ENCODE results near the gene ATG2A.
A peak's percentile ranks its signal among the peaks of the same experiment; 100 is the strongest.

ATG2A gene

DNA sequence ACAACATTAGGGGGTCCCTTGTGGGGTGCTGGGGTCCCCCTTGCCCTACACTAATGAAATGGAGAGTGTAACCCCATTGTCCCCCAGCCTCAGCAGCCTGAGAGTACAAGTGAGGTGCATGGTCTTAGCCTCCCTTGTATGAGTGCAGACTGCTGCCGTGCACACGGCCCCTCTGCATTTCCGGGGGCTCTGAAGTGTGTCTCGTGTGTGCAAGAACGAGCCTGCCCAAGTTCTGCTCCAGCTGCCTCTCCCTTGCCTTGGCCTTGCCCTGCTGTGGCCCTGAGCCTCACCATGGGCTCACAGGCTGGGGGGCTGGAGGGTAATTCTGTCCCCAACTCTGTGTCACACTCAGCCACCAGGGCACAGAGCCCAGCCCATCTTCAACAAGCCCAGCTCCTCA is 33.4 kb downstream of the ATG2A start:
- no peak for DNase-seq

DNA sequence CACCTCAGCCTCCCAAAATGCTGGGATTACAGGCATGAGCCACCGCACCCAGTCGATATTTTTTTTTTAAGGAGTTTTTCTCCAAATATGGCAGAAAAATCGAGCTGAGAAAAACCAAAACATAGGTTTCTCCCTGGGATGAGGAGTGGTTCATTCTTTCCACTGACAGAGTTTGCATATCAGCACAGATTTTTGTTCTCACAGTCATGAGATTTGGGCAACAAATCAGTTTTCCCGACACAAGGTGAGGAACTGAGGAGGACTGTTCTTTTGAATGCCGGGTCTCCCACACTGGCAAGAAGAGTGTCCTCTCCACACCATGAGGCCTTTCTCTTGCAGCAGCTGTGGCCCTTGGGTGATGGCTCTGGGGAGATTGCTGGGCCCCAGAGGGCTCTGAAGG is 34.8 kb downstream of the ATG2A start:
- no peak for DNase-seq

DNA sequence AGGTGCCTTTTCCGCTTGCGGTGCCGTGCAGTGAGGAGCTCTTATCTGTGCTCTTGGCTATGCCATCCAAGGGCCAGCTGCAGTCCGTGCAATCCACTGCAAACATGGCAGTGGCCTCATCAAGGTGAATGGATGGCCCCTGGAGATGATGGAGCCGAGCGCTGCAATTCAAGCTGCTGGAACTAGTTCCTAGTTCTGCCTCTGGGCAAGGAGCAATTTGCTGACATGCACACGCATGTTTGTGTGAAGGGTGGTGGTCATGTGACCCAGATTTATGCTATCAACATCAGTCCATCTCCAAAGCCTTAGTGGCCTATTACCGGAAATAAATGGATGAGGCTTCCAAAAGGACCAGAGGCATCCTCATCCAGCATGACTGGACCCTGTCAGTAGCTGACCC is 35.5 kb downstream of the ATG2A start:
- DNase-seq, result no peak

DNA sequence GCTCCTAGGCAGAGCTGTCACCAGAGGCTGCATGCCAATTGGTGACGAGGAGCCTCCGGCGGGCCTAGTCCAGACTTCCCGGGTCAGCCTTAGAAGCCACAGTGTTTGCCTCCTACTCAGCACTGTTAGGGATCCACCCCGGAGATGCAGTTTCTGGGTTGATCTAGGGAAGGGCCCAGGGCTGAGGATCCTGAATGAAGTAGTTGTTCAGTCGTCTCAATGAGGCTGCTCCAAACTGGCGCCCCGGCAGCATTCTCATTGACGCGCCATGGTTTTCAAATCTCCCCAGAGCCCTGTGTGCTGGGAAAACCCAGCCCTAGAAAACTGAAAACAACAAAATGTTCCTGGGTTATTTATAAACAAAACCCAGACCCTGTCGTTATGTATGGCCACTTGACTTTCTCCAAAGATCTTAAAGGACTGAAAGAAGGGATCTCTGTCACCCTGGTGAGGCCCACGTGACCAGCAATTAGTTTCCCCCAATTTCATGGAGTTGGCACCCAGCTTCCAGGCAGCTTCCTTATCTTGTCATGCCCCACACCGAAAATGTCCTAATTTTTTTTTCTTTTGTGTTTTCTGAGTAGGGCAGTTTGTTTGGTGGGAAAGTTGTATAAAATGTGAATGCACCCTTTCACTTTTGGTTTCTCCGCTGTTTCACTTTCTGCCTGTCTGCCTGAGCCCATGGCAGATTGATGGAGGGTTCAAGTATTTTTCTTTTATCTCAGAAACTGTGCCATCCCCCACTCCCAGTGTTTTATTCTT is 36.6 kb downstream of the ATG2A start:
- DNase-seq, result no peak

DNA sequence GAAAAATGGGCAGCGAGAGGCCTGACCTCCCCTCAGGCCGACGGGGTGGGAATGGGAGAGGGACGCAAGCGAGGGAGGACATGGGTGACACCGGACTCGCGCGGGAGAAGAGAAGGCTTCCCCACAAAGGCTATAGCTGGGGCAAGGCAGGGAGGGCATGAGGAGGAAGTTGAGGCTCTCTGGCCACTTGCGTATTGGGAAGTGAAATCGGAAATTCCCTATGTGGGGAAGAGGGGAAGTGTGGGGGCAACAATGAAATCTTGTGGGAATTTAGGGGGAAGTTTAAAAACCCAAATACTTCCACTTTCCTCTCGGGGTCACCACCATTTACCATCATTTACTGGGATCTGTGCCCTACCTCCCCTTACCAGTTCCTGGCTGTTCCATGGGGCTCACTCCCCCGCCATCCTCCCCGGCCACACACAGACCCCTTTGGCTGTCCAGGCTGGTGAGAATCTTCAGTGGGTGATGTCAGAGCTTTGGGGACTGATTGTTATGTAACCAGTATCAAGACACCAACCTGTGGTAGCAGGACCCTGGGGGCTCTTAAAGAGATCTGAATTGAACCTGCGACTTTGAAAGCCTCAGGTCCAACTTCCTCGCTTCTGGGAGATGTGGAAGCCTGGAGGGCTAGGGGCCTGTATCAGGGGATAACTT is 37.6 kb downstream of the ATG2A start:
- DNase-seq, result no peak

DNA sequence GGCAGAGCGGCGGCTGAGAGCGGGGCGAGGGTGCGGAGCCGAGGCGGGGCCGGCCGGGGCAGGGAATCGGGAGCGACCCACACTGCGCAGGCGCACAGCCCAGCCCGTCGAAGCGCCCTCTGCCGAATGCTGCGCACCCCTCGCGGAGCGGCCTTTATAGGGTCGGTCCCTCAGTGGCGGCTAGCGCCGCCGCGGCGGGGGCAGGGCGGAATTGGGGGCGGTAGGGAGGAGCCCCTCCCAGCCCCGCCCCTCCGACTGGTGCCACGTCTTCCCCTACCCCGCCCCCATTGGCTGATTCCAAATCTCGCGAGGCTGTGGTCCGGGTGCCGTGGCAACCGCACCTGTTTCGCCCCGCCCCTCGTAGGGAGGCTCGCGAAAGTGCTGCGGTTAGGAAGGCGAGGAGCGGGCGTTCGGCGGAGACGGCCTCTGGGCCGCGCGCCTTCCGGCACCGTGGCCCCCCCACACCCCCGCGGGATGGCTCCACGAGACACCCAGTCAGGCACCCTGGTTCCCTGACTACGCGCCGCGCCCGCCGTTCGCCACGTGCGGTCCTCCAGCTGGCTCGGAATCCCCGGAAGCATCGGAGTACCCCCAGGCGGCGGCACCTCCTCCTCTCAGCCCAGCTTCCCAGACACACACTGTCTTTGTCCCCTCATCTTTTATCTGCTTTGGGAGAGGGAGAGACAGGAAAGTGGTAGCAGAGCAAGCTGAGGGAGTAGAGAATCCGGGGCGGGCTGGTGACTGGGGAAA is 38.3 kb downstream of the ATG2A start, which contains the start of gene EHD1:
Gene EHD1 (minus strand): TSS at position 128 of the 750 bp plus-strand sequence. CDS start 157 bp downstream, outside the sequence.
- DNase-seq, result peak; percentile 91 to 98

DNA sequence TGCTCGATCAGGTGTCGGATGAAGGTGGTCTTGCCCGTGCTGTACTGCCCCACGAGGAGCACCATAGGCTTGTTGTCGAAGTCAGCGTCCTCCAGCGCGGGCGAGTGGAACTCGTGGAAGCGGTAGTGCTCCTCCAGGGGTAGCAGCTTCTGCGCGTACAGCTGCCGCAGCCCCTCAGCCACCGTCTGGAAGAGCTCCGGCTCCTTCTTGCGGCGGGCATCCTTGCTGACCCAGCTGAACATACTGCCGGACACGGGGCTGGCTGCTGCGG is 38.9 kb downstream of the ATG2A start:
- peak; percentile 39 to 43 for DNase-seq

DNA sequence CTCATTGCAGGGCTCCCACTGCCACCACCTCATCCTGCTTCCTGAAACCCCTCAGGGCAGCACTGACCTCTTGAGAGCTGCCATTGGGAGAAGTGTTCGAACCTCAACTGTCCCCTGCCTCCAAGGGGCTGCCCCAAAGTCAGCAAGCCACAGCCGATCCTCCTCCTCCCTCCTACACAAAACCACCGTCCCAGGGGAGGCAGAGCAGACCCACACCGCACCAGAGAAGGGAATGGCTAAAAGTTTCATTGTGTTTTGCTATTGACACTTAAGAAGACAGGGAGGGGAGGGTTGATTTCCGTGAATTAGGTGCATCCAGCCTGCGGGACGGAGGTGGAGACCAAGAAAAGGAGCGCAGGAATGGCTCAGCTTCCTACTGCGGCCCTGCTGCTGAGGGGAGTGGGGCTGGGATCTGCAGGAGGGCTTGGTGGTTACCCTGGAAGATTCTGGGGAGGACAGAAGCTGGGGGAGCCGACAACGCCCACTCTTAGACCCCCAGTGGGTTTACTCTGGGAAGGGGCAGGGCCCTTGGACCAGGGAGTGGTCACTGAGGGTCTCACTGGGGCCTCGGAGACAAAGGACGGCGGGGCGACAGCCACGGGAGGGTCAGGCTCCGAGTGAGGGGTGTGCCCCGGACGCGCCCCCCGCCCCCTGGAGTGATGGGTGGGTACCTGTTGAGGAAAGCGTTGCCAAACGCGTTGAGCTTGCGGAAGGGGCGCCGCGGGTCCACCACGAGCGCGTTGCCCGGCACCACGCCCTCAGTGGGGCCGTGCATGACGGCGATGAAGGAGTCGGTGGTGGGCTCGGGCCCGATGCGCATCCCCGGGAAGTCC is 39.4 kb downstream of the ATG2A start:
- DNase-seq, result no peak

DNA sequence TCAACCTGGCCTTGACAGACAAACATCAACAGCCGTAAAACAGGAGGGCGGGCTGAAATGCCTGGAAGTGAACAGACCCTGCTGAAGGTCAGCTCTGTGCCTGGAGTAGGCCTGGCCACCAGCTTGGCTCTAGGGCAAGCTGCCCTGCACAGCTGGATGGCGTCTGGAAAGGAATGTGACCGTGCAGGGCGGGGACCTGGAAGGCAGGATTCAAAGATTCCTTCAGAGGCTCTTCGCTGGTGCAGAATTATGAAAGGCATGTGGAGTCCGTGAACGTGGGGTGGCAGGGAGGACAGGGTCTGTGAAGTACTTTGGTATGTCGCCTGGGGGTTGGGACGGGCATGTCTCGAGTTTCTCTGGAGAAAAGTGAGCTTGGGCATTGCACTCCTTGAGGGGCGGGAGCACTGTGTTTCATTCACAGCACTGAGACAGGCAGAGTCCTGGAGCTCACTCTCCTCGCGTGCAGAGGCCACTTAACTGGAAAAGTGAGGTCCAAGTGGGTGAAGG is 40.1 kb downstream of the ATG2A start:
- no peak for DNase-seq

DNA sequence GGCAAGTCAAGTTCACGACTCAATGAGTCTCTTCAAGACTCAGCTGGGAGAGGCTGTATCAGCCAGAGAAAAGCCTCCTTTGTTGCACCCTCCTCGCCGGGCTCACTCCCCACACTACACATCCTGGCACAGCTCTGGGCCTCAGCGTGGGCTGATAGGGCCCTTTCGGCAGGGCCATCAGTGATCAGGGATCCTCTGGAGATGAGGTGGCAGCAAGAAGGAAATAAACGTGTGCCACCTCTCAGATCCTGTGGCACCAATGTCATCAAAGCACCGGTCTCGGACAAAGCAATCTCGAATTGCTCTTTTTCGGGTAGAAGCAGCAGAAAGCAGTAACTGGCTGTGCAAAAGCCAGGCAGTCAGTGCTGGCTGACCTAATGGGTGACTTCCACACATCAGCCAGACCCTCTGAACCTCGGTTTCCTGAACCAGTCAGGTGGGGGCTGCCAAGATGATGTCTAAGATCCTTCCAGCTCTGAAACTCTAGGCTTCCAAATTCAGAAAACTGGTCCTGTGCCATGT is 40.7 kb downstream of the ATG2A start:
- no peak for DNase-seq

DNA sequence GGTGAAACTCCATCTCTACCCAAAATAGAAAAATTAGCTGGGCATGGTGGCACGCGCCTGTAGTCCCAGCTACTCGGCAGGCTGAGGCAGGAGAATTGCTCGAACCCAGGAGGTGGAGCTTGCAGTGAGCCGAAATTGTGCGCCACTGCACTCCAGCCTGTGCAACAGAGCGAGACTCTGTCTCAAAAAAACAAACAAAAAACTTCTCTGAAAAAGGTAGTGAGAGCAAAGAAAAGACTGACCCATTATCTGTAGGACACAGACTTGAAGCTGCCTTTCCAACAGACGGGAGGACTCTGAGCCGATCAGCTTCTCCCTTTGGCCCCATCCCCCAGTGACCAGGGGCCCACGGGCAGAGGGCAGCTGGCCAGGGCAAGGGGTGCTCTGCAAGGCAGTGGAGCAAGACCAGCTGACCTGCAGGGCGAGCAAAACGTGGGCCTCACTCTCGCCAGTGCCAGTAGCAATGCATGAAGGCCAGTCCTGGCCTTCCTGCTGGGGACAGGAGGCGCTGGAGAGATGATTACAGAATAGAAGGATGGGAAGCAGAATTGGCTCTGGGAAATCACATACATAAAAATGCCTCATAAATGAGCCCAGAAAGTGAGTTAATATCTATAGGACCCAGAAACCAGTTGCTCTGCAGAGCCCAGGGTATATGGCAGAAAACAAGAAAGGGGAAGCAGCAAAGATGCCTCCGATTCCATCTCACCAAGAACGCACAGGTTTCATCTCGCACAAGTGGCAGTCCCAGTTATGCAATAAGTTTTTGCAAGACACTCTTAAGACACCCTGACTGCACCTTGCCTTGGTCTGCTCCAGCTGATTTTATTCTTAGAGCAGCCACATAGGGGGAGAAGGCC is 41.4 kb downstream of the ATG2A start:
- no peak for DNase-seq

DNA sequence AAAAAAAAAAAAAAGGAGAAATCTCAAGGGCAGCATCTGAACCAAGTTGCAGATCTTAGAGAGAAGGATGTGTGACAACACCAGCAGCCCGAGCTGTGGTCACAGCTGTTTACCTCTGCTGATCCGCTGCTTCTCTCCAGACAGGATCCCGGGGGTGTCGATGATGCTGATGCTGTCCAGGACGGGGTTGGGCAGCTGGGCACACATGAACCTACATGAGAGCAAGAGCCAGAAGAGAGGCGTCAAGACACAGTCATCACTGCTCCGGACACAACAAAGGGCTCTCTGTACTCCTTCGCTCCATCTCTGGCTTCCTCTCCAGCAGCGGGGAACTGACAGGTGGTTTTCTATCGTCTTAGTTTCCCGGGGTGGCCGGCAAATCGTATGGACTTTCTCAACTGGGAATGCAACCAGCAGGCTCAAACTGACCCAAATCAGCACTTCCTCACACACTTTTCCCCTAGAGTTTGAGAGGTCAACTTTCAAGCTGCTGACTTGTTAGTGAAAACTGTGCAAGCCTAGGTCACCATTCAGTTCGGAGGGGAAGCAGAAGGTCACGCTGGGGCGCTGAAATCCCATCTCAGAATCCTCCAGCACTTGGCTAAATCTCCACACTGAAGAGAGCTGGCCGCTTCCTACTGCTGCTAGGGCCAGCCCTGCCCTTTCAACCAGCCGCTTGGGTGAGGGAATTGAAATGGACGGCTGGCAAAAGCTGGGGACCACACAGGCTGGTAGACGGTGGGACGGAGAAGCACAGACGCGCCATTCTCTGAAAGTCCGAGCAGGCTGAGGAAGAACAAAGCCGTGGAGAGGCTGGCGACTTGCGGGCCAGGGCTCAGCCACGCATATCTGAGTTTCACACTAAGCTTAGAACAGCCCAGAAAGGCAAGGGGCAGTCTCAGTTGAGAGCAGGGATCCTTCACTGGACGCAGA is 42.4 kb downstream of the ATG2A start:
- no peak for DNase-seq

DNA sequence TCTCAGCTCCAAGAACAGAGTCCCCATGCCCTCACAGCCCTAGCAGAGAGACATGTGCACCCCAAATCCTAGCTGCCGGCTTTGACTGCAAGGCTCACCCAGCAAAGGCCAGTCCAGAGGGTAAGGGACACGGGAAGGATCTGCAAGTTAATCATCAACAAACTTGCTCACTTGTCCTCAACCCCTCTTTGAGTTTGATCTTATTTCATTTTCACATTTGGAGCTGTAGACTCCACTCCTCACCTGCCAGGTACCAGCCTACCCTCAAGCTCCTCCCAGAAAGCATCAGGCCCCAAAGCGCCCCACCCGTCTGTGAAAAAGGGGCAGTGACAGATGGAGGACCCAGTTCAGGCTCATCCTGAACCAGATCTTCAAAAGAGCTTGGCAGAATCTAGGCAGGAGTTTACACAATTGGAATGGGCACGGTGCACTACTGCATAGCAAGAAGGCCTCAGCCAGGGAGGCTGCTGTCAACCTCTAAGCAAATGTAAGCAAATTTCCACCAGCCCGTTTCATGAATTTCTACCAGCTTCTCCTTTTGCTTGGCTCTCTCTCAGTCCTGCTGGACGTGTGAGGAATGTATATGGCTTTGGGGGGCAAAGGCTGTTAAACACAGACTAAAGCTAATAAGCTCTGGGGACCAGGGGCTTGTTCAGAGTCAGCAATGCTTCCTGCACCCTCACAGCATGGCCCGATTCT is 44.1 kb downstream of the ATG2A start:
- DNase-seq, result no peak

DNA sequence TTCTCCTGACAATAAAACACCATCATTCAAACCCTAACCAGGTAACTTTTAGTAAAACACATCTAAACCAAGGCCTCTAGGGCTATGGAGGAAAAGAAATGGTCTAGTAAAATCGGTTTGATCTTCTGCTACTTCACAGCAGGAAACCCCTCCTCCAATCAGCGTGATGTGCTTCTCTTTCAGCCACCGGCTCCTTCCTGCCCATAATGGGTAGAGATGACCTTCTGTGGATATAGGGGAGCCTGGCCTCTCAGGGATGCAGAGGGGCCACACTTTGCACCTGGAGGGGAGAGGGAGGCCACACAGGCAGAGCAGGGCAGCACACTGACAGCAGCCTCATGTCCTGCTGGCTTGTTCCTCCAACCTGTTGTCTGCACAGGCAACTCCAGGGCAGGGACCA is 45.5 kb downstream of the ATG2A start:
- DNase-seq, result no peak

DNA sequence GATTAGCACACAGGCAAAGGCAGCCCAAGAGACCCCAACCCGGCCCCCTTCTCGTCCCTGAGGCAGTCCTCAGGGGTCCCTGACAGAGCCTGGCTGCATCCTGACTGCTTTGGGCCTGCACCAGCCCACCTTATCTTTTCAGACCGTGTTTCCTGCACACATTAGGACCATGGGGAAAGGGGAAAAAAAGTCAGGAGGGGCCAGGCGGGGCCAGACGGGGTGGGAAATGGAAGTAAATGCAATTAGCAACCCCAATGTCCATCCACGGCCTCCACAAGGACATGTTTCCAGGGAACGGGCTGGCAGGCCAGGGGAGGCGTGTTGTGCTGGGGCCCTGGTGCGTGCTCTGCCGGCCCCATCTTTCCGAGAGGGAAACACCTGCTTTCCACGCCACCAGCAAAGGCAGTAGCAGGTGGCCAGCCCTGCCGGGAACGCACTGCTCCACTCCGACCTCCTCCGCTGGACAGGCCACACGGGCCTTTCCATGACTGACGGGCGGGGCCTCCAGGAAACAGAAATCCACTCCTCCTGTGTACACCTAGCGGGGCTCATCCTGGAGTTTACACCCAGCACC is 46.0 kb downstream of the ATG2A start:
- no peak for DNase-seq

DNA sequence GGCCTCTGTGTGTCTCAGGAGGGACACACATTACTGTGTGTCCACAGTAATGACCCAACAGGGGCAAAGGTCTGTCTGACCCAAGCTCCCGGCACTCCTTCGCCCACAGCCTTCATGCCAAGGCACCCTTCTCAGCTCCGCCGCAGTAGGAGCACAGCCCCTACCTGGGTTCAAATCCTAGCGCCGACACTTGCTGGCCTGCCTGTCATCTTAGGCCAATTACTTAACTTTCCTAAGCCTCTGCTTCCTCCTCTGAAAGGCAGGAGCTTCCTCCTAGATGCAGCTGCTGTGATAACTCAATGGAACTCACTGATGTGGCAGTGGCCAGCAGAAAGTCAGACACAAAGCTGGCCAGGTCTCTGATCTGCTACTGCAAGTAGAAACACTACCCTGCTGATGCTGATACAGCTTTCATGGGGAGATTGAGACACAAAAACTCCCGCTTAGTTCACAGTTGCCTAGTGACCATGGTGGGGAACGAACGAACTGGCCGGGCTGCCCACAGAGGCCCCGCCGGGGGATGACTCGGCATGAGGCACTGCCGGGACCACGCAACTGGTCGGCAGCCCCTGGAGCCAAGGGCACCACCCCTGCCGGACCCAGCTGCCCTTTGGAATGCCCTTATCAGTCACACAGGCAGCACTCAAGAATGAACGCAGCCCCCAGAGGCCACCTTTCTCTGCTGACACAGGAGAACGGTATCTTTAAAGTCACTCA is 46.7 kb downstream of the ATG2A start:
- no peak for DNase-seq

DNA sequence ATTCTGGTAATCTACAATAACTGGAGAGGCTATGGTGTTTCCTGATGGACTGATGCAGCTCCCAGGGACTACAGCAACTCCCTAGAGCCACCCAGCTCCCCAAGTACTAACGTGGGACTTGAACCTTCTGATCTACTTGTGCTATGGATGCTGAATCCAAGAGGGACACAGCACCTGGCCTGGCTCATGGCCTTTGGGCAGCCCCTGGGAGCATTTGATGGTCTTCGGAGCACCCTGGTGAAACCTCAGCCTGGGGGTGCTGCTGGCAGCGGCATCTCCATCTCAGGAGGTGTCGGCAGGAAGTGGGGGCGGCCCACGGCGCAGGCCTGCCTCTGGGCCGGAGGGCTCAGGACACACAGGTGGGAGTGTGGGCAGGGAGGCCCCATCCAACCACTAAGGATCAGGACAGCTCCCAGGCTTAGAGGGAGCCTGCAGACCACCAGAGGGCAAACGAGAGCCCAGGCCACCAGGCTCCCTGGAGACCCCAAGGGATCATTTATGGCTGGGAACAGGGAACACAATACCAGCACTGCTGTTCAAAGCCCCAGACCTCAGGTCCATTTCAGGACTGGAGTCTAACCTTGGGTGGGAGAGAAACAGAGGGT is 47.3 kb downstream of the ATG2A start:
- DNase-seq, result peak in 1 of 2 experiments; percentile 55

DNA sequence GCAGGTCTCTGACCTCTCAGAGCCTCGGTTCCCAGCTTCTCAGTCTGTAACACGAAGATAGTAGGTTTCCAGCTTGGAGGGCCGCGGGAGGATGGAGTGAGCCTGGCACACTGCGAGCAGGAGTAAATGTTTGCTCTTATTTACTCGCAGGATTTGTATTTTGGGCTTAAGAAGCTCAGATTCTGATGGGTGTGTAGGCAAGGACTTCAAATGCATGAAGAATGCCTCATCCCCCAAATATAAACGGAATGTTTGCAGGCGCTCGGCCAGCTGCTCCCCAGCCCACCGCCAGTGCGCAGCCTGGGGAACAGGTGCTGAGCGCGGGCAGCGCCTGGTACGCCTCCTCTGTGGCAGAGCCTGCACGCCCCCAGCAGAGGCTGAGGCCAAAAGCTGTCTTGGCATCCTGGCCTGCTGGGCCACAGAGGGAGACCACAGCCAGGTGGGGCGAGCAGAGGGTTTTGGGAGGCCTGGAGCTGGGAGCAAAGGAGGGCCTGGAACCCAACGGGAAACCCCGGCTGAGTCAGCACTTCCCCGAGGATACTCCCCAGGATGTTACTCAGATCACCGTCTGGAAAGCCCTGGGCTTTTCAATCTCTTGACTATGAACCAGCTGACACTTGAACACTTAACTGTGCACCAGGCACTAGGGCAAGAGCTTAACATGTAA is 48.0 kb downstream of the ATG2A start:
- DNase-seq, result peak in 1 of 2 experiments; percentile 56

Measured in NCI-H524 (cell line).